HepG2 (cell line): ENCODE measurements around the gene CLTA. TPM values are rescaled to one million over a fixed set of nuclear protein-coding genes. Genes with fewer than 3 reads are reported as not detected.
A peak's percentile ranks its signal among the peaks of the same experiment; 100 is the strongest.

Experiments
- ATAC-seq: fragments of 200-7000 bp; cut with Tn5 transposase; 3 replicates; pipeline ENCODE4 v1.9.1; 2020; ENCODE audit warnings: mild to moderate bottlenecking, moderate library complexity
- BruUV-seq: library from RNA; stranded (reverse); fragments of 400-500 nt; replicated peaks from 2 replicates; lab custom pipeline; 2021; lab: Mats Ljungman, UMichigan
- CTCF ChIA-PET: fragments of 300-600 bp; formaldehyde crosslinking; extraction: SDS; loops from one replicate; lab custom pipeline; 2021; ENCODE audit warnings: low total read pairs, inconsistent platforms, low intra/inter-chr PET ratio; lab: Yijun Ruan, JAX
- POLR2A ChIA-PET: fragments of 350-600 bp; sonication (Branson Sonifier 250); formaldehyde crosslinking; loops from one replicate; lab custom pipeline; 2020; ENCODE audit warnings: antibody characterized with exemption, inconsistent platforms; lab: Yijun Ruan, JAX
- DNase-seq: peaks from one replicate; pipeline ENCODE4 v3.0.0-alpha.2; 2015; ENCODE audit warnings: low spot score
- FAIRE-seq: peaks from 3 replicates; lab custom pipeline; 2011; peaks lifted over from hg19 to GRCh38; lab: Jason Lieb, UNC
- H2AFZ ChIP-seq: one replicate; pipeline ENCODE4 v1.6.1; 2011; ENCODE audit warnings: low read length, inconsistent platforms
- H3K27ac ChIP-seq: fragments of 300-600 bp; 3 replicates; pipeline ENCODE4 v1.8.0; 2011; ENCODE audit warnings: mixed run types, mild to moderate bottlenecking, mixed read lengths, low read length, inconsistent platforms; ENCODE audit not compliant: insufficient read depth; ENCODE audit errors: extremely low read length
- H3K27me3 ChIP-seq, 2 experiments: fragments of 200-600 bp in 1 of 2; 2 replicates in 1 of 2; 3 replicates in 1 of 2; pipeline versions ENCODE4 v1.6.0 to v1.8.0; 2011; ENCODE audit warnings: low read length in 2 of 2, mild to moderate bottlenecking in 2 of 2, moderate library complexity in 2 of 2, inconsistent platforms in 1 of 2; ENCODE audit not compliant: insufficient read depth in 2 of 2, control insufficient read depth in 1 of 2
- H3K36me3 ChIP-seq, 2 experiments: fragments of 200-600 bp in 1 of 2; replicated peaks in 1 of 2; 2 replicates in 1 of 2; 3 replicates in 1 of 2; pipeline versions ENCODE4 v1.5.1 to v1.8.0; 2011; ENCODE audit warnings: low read length in 2 of 2, inconsistent platforms in 1 of 2; ENCODE audit not compliant: insufficient read depth in 2 of 2, control insufficient read depth in 1 of 2
- H3K4me1 ChIP-seq: 2 replicates; pipeline ENCODE4 v1.5.1; 2012; ENCODE audit warnings: low read length, inconsistent platforms; ENCODE audit not compliant: insufficient read depth
- H3K4me2 ChIP-seq: 2 replicates; pipeline ENCODE4 v1.6.0; 2011; ENCODE audit warnings: low read depth, low read length, inconsistent platforms
- H3K4me3 ChIP-seq, 3 experiments: fragments of 200-600 bp in 1 of 3; sonication (generic), shearing (Covaris generic) in 1 of 3; replicated peaks in 1 of 3; 2 replicates each; pipeline ENCODE4 v1.5.1; 2011 to 2016; ENCODE audit warnings: low read length in 3 of 3, inconsistent platforms in 2 of 3, low read depth in 2 of 3, mild to moderate bottlenecking in 2 of 3, control low read depth in 1 of 3, mixed read lengths in 1 of 3; ENCODE audit not compliant: insufficient read depth in 1 of 3
- H3K79me2 ChIP-seq: one replicate; pipeline ENCODE4 v1.6.1; 2011; ENCODE audit warnings: low read length, inconsistent platforms; ENCODE audit not compliant: insufficient read depth
- H3K9ac ChIP-seq: 2 replicates; pipeline ENCODE4 v1.6.0; 2011; ENCODE audit warnings: mild to moderate bottlenecking, low read depth, low read length, inconsistent platforms; ENCODE audit not compliant: insufficient read depth
- H3K9me3 ChIP-seq: 2 replicates; pipeline ENCODE4 v1.5.1; 2012; ENCODE audit warnings: mild to moderate bottlenecking, low read length
- H4K20me1 ChIP-seq: 2 replicates; pipeline ENCODE4 v1.6.0; 2011; ENCODE audit warnings: inconsistent platforms, mild to moderate bottlenecking, low read length, moderate library complexity; ENCODE audit not compliant: insufficient read depth
- LCORL ChIP-seq, 2 experiments: fragments of 450-650 bp in 1 of 2; sonication (generic) in 1 of 2; formaldehyde crosslinking in 1 of 2; IDR thresholded peaks; 2 replicates each; pipeline versions ENCODE4 v1.5.0 to v1.6.1; 2017 to 2020; ENCODE audit warnings: antibody characterized with exemption in 1 of 2, missing genetic modification reagents in 1 of 2
- PHF20 ChIP-seq: sonication (generic); formaldehyde crosslinking; IDR thresholded peaks from 2 replicates; pipeline ENCODE4 v1.5.0; 2020; ENCODE audit warnings: mild to moderate bottlenecking, missing genetic modification reagents
- TARDBP ChIP-seq: sonication (generic); formaldehyde crosslinking; IDR thresholded peaks from 2 replicates; pipeline ENCODE4 v1.8.0; 2022; ENCODE audit warnings: mild to moderate bottlenecking, missing genetic modification reagents
- TFAP4 ChIP-seq: sonication (generic); IDR thresholded peaks from 2 replicates; pipeline ENCODE4 v1.6.1; 2016; ENCODE audit warnings: low read depth, borderline replicate concordance
- YEATS2 ChIP-seq: sonication (generic); formaldehyde crosslinking; IDR thresholded peaks from 2 replicates; pipeline ENCODE4 v1.4.0; 2020; ENCODE audit warnings: missing genetic modification reagents, borderline replicate concordance
- ZNF207 ChIP-seq: fragments of 450-650 bp; IDR thresholded peaks from 2 replicates; pipeline ENCODE4 v1.6.1; 2016; ENCODE audit warnings: antibody characterized with exemption, borderline replicate concordance
- ZNF234 ChIP-seq: sonication (generic); formaldehyde crosslinking; conservative IDR thresholded peaks from 2 replicates; pipeline ENCODE4 v1.5.1; 2020; ENCODE audit warnings: mild to moderate bottlenecking, missing genetic modification reagents
- ZNF550 ChIP-seq: sonication (generic); formaldehyde crosslinking; IDR thresholded peaks from 2 replicates; pipeline ENCODE4 v1.4.0; 2020; ENCODE audit warnings: mild to moderate bottlenecking, missing genetic modification reagents, borderline replicate concordance
- WGBS: methylation state at CpG from one replicate; pipeline ENCODE4 v1.1.6; 2017; ENCODE audit warnings: low lambda C conversion rate; 5-methylcytosine and 5-hydroxymethylcytosine counted together
- in situ Hi-C: cut with HindIII; loops from 2 replicates; pipeline ENCODE4 v1.10.0; 2017; ENCODE audit warnings: low pct_unique_long_range_greater_than_20kb; ENCODE audit not compliant: extremely low pct_ligation_motif_present
- intact Hi-C: fragments of 100-400 bp; cut with micrococcal nuclease; formaldehyde crosslinking; loops from one replicate; pipeline ENCODE4 v1.10.0; 2022; ENCODE audit not compliant: unreplicated experiment
- polyA plus RNA-seq, 8 experiments: library from polyadenylated mRNA; depleted of rRNA in 3 of 8; stranded (reverse) in 7 of 8; unstranded in 1 of 8; fragments of >200 nt; fragmentation: Illumina TruSeq in 4 of 8; extraction: Trizol in 4 of 8; gene quantifications; 2 replicates each; pipeline versions ENCODE4 v1.2.1 to v1.2.3, GENCODE V29; 2011 to 2016; ENCODE audit warnings: low read depth in 4 of 8, missing spikeins in 1 of 8, mixed read lengths in 1 of 8; ENCODE audit not compliant: insufficient read depth in 1 of 8
- total RNA-seq, 5 experiments: library from RNA; depleted of rRNA; stranded (reverse); fragments of >200 nt; fragmentation: Illumina TruSeq; extraction: Trizol; gene quantifications; 2 replicates each; pipeline ENCODE4 v1.2.3, GENCODE V29; 2016; ENCODE audit warnings: low read depth in 1 of 5

CLTA gene
- total and polyA plus RNA-seq, 2 of the 13 experiments (the other 11 are each of a cell fraction or from before 2014, with no cell fraction given) = 143 to 222 TPM

DNA sequence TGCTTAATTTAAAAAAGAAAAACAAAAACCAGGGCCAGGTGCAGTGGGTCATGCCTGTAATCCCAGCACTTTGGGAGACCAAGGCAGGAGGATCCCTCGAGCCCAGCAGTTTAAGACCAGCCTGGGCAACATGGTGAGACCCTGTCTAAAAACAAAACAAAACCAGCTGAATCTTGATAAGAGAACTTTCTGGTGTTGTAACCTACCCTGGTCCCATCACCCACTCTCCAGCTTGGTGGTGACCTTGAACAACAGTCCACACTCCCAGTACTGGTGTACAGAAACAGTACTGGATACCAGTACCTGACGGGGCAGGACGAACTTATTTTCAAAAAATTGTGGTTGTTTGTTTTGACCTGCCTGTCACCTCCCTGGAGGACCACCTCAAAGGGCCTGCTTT is 30.9 kb downstream of the CLTA start (continued):
- no peak for TF ChIP-seq ZNF234 (CRISPR knock-in tag)
- TF ChIP-seq TARDBP = no peak
- TF ChIP-seq TFAP4 = peak; percentile 79
- no peak for TF ChIP-seq YEATS2 (CRISPR knock-in tag)
- TF ChIP-seq ZNF207 = no peak
- no peak for TF ChIP-seq LCORL (IDR thresholded peaks at IDR 0.05)
- peak; percentile 38; the same call in 1 of the 2 replicates for TF ChIP-seq LCORL (CRISPR knock-in tag; IDR thresholded peaks at IDR 0.05)

- no peaks in the 10 kb centered on the region for H3K27me3 ChIP-seq
- DNase-seq (no peak), ATAC-seq (no peak), FAIRE-seq (no peak)
- ChIA-PET CTCF (no interaction called here), POLR2A (interaction anchor here (2.1 kb wide), 1 partner anchor 32 kb away, joined by 9 read pairs; the partner anchor contains the start of gene CLTA)
- H3K36me3 ChIP-seq = peaks cover 45 to 88% of the 10 kb centered on the region in 2 experiments
- peaks cover 9% of the 10 kb centered on the region for H3K4me1 ChIP-seq
- no peak overlapping the region for H3K27ac ChIP-seq
- no peaks in the 10 kb centered on the region for H4K20me1 ChIP-seq
- TF ChIP-seq PHF20 (no peak), ZNF550 (CRISPR knock-in tag) (peak; percentile 99)
- no peak overlapping the region for H2AFZ ChIP-seq
- intact Hi-C loops = no loop called here
- in situ Hi-C loops = no loop called here
- 100% methylated on average over 1 of the region's 1 CpG for WGBS
- no peak overlapping the region for H3K4me3 ChIP-seq
- peaks cover 5% of the 10 kb centered on the region; the same call in 1 of the 2 replicates for H3K9me3 ChIP-seq
- no TSS peak for BruUV-seq
- H3K9ac ChIP-seq = no peak overlapping the region
- H3K4me2 ChIP-seq = no peak overlapping the region
- H3K79me2 ChIP-seq = no peaks in the 10 kb centered on the region
These were observed 31.7 kb downstream of the CLTA start for GRCh38 chr9:36222449-36222848.
